Spleen (tissue), 11 donors: Measurements from ENCODE around the gene FAM181B. TPM values are rescaled to one million over a fixed set of nuclear protein-coding genes. Genes with fewer than 3 reads are reported as not detected.

Experiments used
- DNase-seq: peaks from one replicate; pipeline ENCODE4 v3.0.0-alpha.2; 2020
- H3K27ac ChIP-seq, 8 donors: fragments of 200-600 bp; sonication (generic) in 7 of 8; 1 replicate in 4 of 8; 2 replicates in 4 of 8; pipeline versions ENCODE4 v1.5.0 to v1.8.0; 2016 to 2021; ENCODE audit warnings: inconsistent platforms in 4 of 8, mild to moderate bottlenecking in 4 of 8, moderate library complexity in 1 of 8
- H3K27me3 ChIP-seq, 7 donors: fragments of 200-600 bp; sonication (generic) in 6 of 7; replicated peaks in 1 of 7; 1 replicate in 4 of 7; 2 replicates in 3 of 7; pipeline versions ENCODE4 v1.5.0 to v1.8.0; 2016 to 2021; ENCODE audit warnings: inconsistent platforms in 3 of 7, mild to moderate bottlenecking in 1 of 7
- H3K36me3 ChIP-seq, 6 donors: fragments of 200-600 bp; sonication (generic) in 5 of 6; 1 replicate in 4 of 6; 2 replicates in 2 of 6; pipeline versions ENCODE4 v1.5.0 to v1.8.0; 2016 to 2021; ENCODE audit warnings: inconsistent platforms in 2 of 6
- H3K4me1 ChIP-seq, 6 donors: fragments of 200-600 bp; sonication (generic) in 5 of 6; 1 replicate in 3 of 6; 2 replicates in 3 of 6; pipeline versions ENCODE4 v1.5.0 to v1.8.0; 2016 to 2021; ENCODE audit warnings: inconsistent platforms in 3 of 6
- H3K4me3 ChIP-seq, 8 donors: fragments of 200-600 bp; sonication (generic) in 7 of 8; 1 replicate in 4 of 8; 2 replicates in 4 of 8; pipeline versions ENCODE4 v1.5.0 to v1.8.0; 2016 to 2021; ENCODE audit warnings: inconsistent platforms in 4 of 8, mild to moderate bottlenecking in 4 of 8, moderate library complexity in 2 of 8
- H3K9me3 ChIP-seq, 8 donors: fragments of 200-600 bp; sonication (generic) in 7 of 8; 1 replicate in 4 of 8; 2 replicates in 4 of 8; pipeline versions ENCODE4 v1.5.0 to v1.8.0; 2016 to 2021; ENCODE audit warnings: inconsistent platforms in 4 of 8
- CTCF ChIP-seq, 11 experiments: fragments of 200-600 bp in 7 of 11; fragments of 450-650 bp in 4 of 11; sonication (generic) in 4 of 11; IDR thresholded peaks in 8 of 11; conservative IDR thresholded peaks in 3 of 11; 1 replicate in 7 of 11; 2 replicates in 4 of 11; pipeline versions ENCODE4 v1.4.0 to v1.8.0; 2016 to 2021; ENCODE audit warnings: antibody characterized with exemption in 11 of 11, inconsistent platforms in 4 of 11, mild to moderate bottlenecking in 1 of 11
- POLR2A ChIP-seq, 3 donors: fragments of 450-650 bp; IDR thresholded peaks; one replicate each; pipeline ENCODE4 v1.5.1; 2017; ENCODE audit warnings: antibody characterized with exemption in 3 of 3, mild to moderate bottlenecking in 1 of 3
- POLR2AphosphoS5 ChIP-seq, 3 donors: sonication (generic); formaldehyde crosslinking; IDR thresholded peaks; one replicate each; pipeline ENCODE4 v1.5.1; 2017; ENCODE audit warnings: antibody characterized with exemption in 3 of 3
- WGBS, 5 donors: extraction: QIAGEN DNeasy Blood & Tissue Kit in 3 of 5; methylation state at CpG; one replicate each; pipeline versions ENCODE4 v1.1.5 to v1.1.7; 2013 to 2018; 5-methylcytosine and 5-hydroxymethylcytosine counted together
- intact Hi-C: fragments of 100-400 bp; cut with DNase I; formaldehyde crosslinking; loops from one replicate; pipeline ENCODE4 v1.15.0; 2023; ENCODE audit warnings: low total_unique reads
- polyA plus RNA-seq, 3 donors: library from polyadenylated mRNA; stranded (reverse); fragments of 200-250 nt; gene quantifications; one replicate each; pipeline ENCODE4 v1.2.1, GENCODE V29; 2013
- total RNA-seq, 7 donors: library from RNA; depleted of rRNA in 3 of 7; stranded (reverse); fragments of >200 nt in 3 of 7; fragmentation: NEBNext Ultra II Directional in 4 of 7; extraction: Animal tissue kit (Norgen Biotek cat#: 25700) in 4 of 7; gene quantifications; one replicate each; pipeline versions ENCODE4 v1.1.0 to v1.2.1, GENCODE V29; 2016 to 2021
- donor health status: healthy with polysubstance abuse.
- donor health status: DM: no; HTN: no; CAD: no; lungs with moderate emphysema.
- donor health status: DM: no; HTN: no; CAD: no.
- donor health status: Bipolar disorder and iron deficiency.
- donor health status: healthy.
- donor health status: DM: no; HTN: no; CAD: no.
- donor health status: DM: yes; HTN: yes; CAD: no.

The FAM181B gene
- total and polyA plus RNA-seq, 10 donors, result 0.07 to 0.22 (median 0.09) TPM; not detected in 5

- no peak for DNase-seq
- H3K4me3 ChIP-seq, result no peak overlapping the region
- peaks cover 0 to 36% (median 26%) of the 10 kb centered on the region in 8 donors for H3K9me3 ChIP-seq
- TF ChIP-seq CTCF (IDR thresholded peaks at IDR 0.05 in 8 of 11, conservative IDR thresholded peaks at IDR 0.05 in 3 of 11) (no peak), POLR2A (IDR thresholded peaks at IDR 0.05) (no peak), POLR2AphosphoS5 (IDR thresholded peaks at IDR 0.05) (no peak)
- H3K27me3 ChIP-seq, result no peaks in the 10 kb centered on the region
- intact Hi-C loops, result no loop called here
- H3K27ac ChIP-seq, result no peak overlapping the region
- no peaks in the 10 kb centered on the region for H3K36me3 ChIP-seq
- 92 to 100% (median 95%) methylated on average over 2 of the region's 2 CpGs for WGBS, 5 donors
- no peaks in the 10 kb centered on the region for H3K4me1 ChIP-seq
Measured at GRCh38 chr11:82776377-82776776, 42.7 kb upstream of the FAM181B start.

GRCh38 chr11:82775736-82776346, 42.2 kb upstream of the FAM181B start:
- 32 to 50% (median 44%) methylated on average over 3 of the region's 3 CpGs for WGBS, 5 donors
- intact Hi-C loops, result no loop called here
- H3K36me3 ChIP-seq, result no peaks in the 10 kb centered on the region
- H3K9me3 ChIP-seq, result peaks cover 0 to 36% (median 26%) of the 10 kb centered on the region in 8 donors
- no peak for DNase-seq
- no peak overlapping the region for H3K4me3 ChIP-seq
- H3K27me3 ChIP-seq, result no peaks in the 10 kb centered on the region
- H3K4me1 ChIP-seq, result no peaks in the 10 kb centered on the region
- H3K27ac ChIP-seq, result no peak overlapping the region
- TF ChIP-seq POLR2AphosphoS5 (IDR thresholded peaks at IDR 0.05) (no peak), CTCF (IDR thresholded peaks at IDR 0.05 in 8 of 11, conservative IDR thresholded peaks at IDR 0.05 in 3 of 11) (peak in 7 of 11 experiments; percentile 31 to 53 (median 45))

- no peak for TF ChIP-seq POLR2AphosphoS5 (IDR thresholded peaks at IDR 0.05)
- no peak for TF ChIP-seq CTCF (IDR thresholded peaks at IDR 0.05 in 8 of 11, conservative IDR thresholded peaks at IDR 0.05 in 3 of 11)
- no peak for TF ChIP-seq POLR2A (IDR thresholded peaks at IDR 0.05)
- Histone ChIP-seq H3K27me3 (no peaks in the 10 kb centered on the region), H3K27ac (no peak overlapping the region), H3K9me3 (peaks cover 0 to 36% (median 26%) of the 10 kb centered on the region in 8 donors), H3K4me1 (no peaks in the 10 kb centered on the region), H3K36me3 (no peaks in the 10 kb centered on the region), H3K4me3 (no peak overlapping the region)
- intact Hi-C loops, result no loop called here
- no peak for DNase-seq
- WGBS, 5 donors, result 75 to 88% (median 79%) methylated on average over 1 of the region's 1 CpG
Measured at GRCh38 chr11:82775218-82775617, 41.6 kb upstream of the FAM181B start.

GRCh38 chr11:82771781-82772180, 38.1 kb upstream of the FAM181B start:
- no peaks in the 10 kb centered on the region for H3K4me1 ChIP-seq
- H3K36me3 ChIP-seq, result no peaks in the 10 kb centered on the region
- WGBS, 5 donors, result 83 to 90% (median 85%) methylated on average over 4 of the region's 4 CpGs
- no peak overlapping the region for H3K4me3 ChIP-seq
- intact Hi-C loops, result no loop called here
- H3K9me3 ChIP-seq, result peaks cover 0 to 23% (median 16%) of the 10 kb centered on the region in 8 donors
- no peaks in the 10 kb centered on the region for H3K27me3 ChIP-seq
- TF ChIP-seq POLR2A (IDR thresholded peaks at IDR 0.05) (no peak), CTCF (IDR thresholded peaks at IDR 0.05 in 8 of 11, conservative IDR thresholded peaks at IDR 0.05 in 3 of 11) (no peak), POLR2AphosphoS5 (IDR thresholded peaks at IDR 0.05) (no peak)
- no peak for DNase-seq
- H3K27ac ChIP-seq, result no peak overlapping the region
